IgD-negative memory B cell (primary cell): ENCODE results near the gene SIK3. TPM values are rescaled to one million over a fixed set of nuclear protein-coding genes. Genes with fewer than 3 reads are reported as not detected.
"Not testable (repeated sequence)": the region's sequence is repeated elsewhere in the genome, so short reads cannot be mapped to it uniquely, and the experiment has no call there.

Experiments used
- H3K27ac Mint-ChIP-seq, 3 donors: one replicate each; pipeline ENCODE4 v1.8.0; 2020 to 2022; ENCODE audit warnings: mild to moderate bottlenecking in 3 of 3, mixed read lengths in 3 of 3, moderate library complexity in 1 of 3
- H3K27me3 Mint-ChIP-seq: one replicate; pipeline ENCODE4 v1.8.0; 2021; ENCODE audit warnings: mixed read lengths
- H3K36me3 Mint-ChIP-seq: one replicate; pipeline ENCODE4 v1.8.0; 2020; ENCODE audit warnings: mild to moderate bottlenecking, mixed read lengths
- H3K4me1 Mint-ChIP-seq, 3 donors: one replicate each; pipeline ENCODE4 v1.8.0; 2020 to 2022; ENCODE audit warnings: mixed read lengths in 3 of 3, mild to moderate bottlenecking in 1 of 3
- H3K4me3 Mint-ChIP-seq, 4 donors: one replicate each; pipeline ENCODE4 v1.8.0; 2020 to 2022; ENCODE audit warnings: mild to moderate bottlenecking in 4 of 4, mixed read lengths in 4 of 4, moderate library complexity in 3 of 4
- H3K9me3 Mint-ChIP-seq, 3 donors: one replicate each; pipeline ENCODE4 v1.8.0; 2020 to 2021; ENCODE audit warnings: mixed read lengths in 3 of 3, mild to moderate bottlenecking in 1 of 3
- polyA plus RNA-seq: library from polyadenylated mRNA; unstranded; fragments of 300-500 nt; fragmentation: Illumina TruSeq; gene quantifications from one replicate; pipeline ENCODE4 v1.2.3, GENCODE V29; 2021

The SIK3 gene
- polyA plus RNA-seq, 1 donor from 2014 or later = 25.1 TPM

- Mint-ChIP-seq H3K27ac (no peak within 1 kb of the TSS), H3K4me1 (no peaks in the 10 kb centered on the region), H3K4me3 (no peak within 1 kb of the TSS), H3K9me3 (no peaks in the 10 kb centered on the region), H3K27me3 (peaks cover 2% of the 10 kb centered on the region), H3K36me3 (no peaks in the 10 kb centered on the region)
These were observed 275.0 kb downstream of the SIK3 start, which contains the start of gene APOA4 for GRCh38 chr11:116823031-116823843. Gene APOA4 (minus strand): TSS chr11:116823304. CDS start chr11:116823191, 113 bp downstream.

- Mint-ChIP-seq H3K4me1 (no peaks in the 10 kb centered on the region), H3K27ac (no peak overlapping the region), H3K36me3 (no peaks in the 10 kb centered on the region), H3K4me3 (no peak overlapping the region), H3K27me3 (peaks cover under 1% of the 10 kb centered on the region), H3K9me3 (no peaks in the 10 kb centered on the region)
These were observed 275.7 kb downstream of the SIK3 start for GRCh38 chr11:116822575-116822974.

- H3K36me3 Mint-ChIP-seq = no peaks in the 10 kb centered on the region
- H3K4me1 Mint-ChIP-seq = no peaks in the 10 kb centered on the region
- no peak overlapping the region for H3K4me3 Mint-ChIP-seq
- no peaks in the 10 kb centered on the region for H3K27me3 Mint-ChIP-seq
- no peak overlapping the region for H3K27ac Mint-ChIP-seq
- no peaks in the 10 kb centered on the region for H3K9me3 Mint-ChIP-seq
These were observed 276.9 kb downstream of the SIK3 start for GRCh38 chr11:116821050-116821918.

- H3K4me1 Mint-ChIP-seq = no peaks in the 10 kb centered on the region
- H3K9me3 Mint-ChIP-seq = no peaks in the 10 kb centered on the region
- H3K4me3 Mint-ChIP-seq = no peak overlapping the region
- H3K27me3 Mint-ChIP-seq = no peaks in the 10 kb centered on the region
- H3K36me3 Mint-ChIP-seq = no peaks in the 10 kb centered on the region
- no peak overlapping the region for H3K27ac Mint-ChIP-seq
These were observed 279.2 kb downstream of the SIK3 start for GRCh38 chr11:116819049-116819448.

- H3K36me3 Mint-ChIP-seq = no peaks in the 10 kb centered on the region
- no peak overlapping the region for H3K4me3 Mint-ChIP-seq
- H3K27me3 Mint-ChIP-seq = peaks cover 2% of the 10 kb centered on the region
- H3K9me3 Mint-ChIP-seq = peaks cover 0 to 3% (median 0%) of the 10 kb centered on the region in 3 donors
- no peaks in the 10 kb centered on the region for H3K4me1 Mint-ChIP-seq
- H3K27ac Mint-ChIP-seq = no peak overlapping the region
These were observed 283.7 kb downstream of the SIK3 start for GRCh38 chr11:116814502-116814901.

GRCh38 chr11:116813781-116814471 is 284.3 kb downstream of the SIK3 start:
- peak overlapping the region in 1 of 3 donors; percentile 35 for H3K27ac Mint-ChIP-seq
- peaks cover 2% of the 10 kb centered on the region for H3K27me3 Mint-ChIP-seq
- no peak overlapping the region for H3K4me3 Mint-ChIP-seq
- H3K4me1 Mint-ChIP-seq = no peaks in the 10 kb centered on the region
- H3K9me3 Mint-ChIP-seq = peaks cover 0 to 3% (median 0%) of the 10 kb centered on the region in 3 donors
- H3K36me3 Mint-ChIP-seq = no peaks in the 10 kb centered on the region

GRCh38 chr11:116813170-116813569 is 285.1 kb downstream of the SIK3 start:
- H3K27ac Mint-ChIP-seq = no peak overlapping the region
- H3K9me3 Mint-ChIP-seq = peaks cover 0 to 3% (median 0%) of the 10 kb centered on the region in 3 donors
- no peaks in the 10 kb centered on the region for H3K36me3 Mint-ChIP-seq
- H3K27me3 Mint-ChIP-seq = peaks cover 2% of the 10 kb centered on the region
- H3K4me1 Mint-ChIP-seq = no peaks in the 10 kb centered on the region
- no peak overlapping the region for H3K4me3 Mint-ChIP-seq

- Mint-ChIP-seq H3K9me3 (peaks cover 0 to 3% (median 0%) of the 10 kb centered on the region in 3 donors), H3K4me3 (no peak overlapping the region), H3K27me3 (peaks cover 5% of the 10 kb centered on the region), H3K27ac (no peak overlapping the region), H3K36me3 (no peaks in the 10 kb centered on the region), H3K4me1 (no peaks in the 10 kb centered on the region)
These were observed 286.1 kb downstream of the SIK3 start for GRCh38 chr11:116812109-116812508.

GRCh38 chr11:116811194-116811593 is 287.0 kb downstream of the SIK3 start:
- Mint-ChIP-seq H3K9me3 (peaks cover 0 to 3% (median 0%) of the 10 kb centered on the region in 3 donors), H3K27ac (no peak overlapping the region)

GRCh38 chr11:116808262-116809175 is 289.7 kb downstream of the SIK3 start:
- Mint-ChIP-seq H3K27me3 (peaks cover 10% of the 10 kb centered on the region), H3K4me3 (no peak overlapping the region), H3K9me3 (peaks cover 0 to 5% (median 0%) of the 10 kb centered on the region in 3 donors), H3K27ac (no peak overlapping the region), H3K4me1 (no peaks in the 10 kb centered on the region), H3K36me3 (no peaks in the 10 kb centered on the region)

More at GRCh38 chr11:116811194-116811593, 287.0 kb downstream of the SIK3 start:
- Mint-ChIP-seq H3K36me3 (no peaks in the 10 kb centered on the region), H3K4me1 (no peaks in the 10 kb centered on the region), H3K27me3 (peaks cover 5% of the 10 kb centered on the region), H3K4me3 (no peak overlapping the region)

GRCh38 chr11:116807601-116808261 is 290.5 kb downstream of the SIK3 start:
- peaks cover 1% of the 10 kb centered on the region for H3K36me3 Mint-ChIP-seq
- H3K4me1 Mint-ChIP-seq = no peaks in the 10 kb centered on the region
- H3K27me3 Mint-ChIP-seq = peaks cover 11% of the 10 kb centered on the region
- peaks cover 0 to 4% (median 0%) of the 10 kb centered on the region in 3 donors for H3K9me3 Mint-ChIP-seq
- no peak overlapping the region for H3K27ac Mint-ChIP-seq
- no peak overlapping the region for H3K4me3 Mint-ChIP-seq

- no peaks in the 10 kb centered on the region for H3K4me1 Mint-ChIP-seq
- H3K9me3 Mint-ChIP-seq = peaks cover 0 to 2% (median 0%) of the 10 kb centered on the region in 3 donors
- peaks cover 9% of the 10 kb centered on the region for H3K27me3 Mint-ChIP-seq
- H3K36me3 Mint-ChIP-seq = peaks cover 1% of the 10 kb centered on the region
- peak overlapping the region in 1 of 3 donors; percentile 28 for H3K27ac Mint-ChIP-seq
- no peak overlapping the region for H3K4me3 Mint-ChIP-seq
These were observed 294.2 kb downstream of the SIK3 start for GRCh38 chr11:116804001-116804400.

GRCh38 chr11:116801662-116802061 is 296.6 kb downstream of the SIK3 start:
- not testable (repeated sequence) for H3K9me3 Mint-ChIP-seq, H3K36me3 Mint-ChIP-seq, H3K27me3 Mint-ChIP-seq, H3K4me1 Mint-ChIP-seq, H3K27ac Mint-ChIP-seq, H3K4me3 Mint-ChIP-seq
